ENCODE data around the gene SLCO2B1. TPM values are rescaled to one million over a fixed set of nuclear protein-coding genes. Genes with fewer than 3 reads are reported as not detected.

SLCO2B1 gene
- total and polyA plus RNA-seq, 8 donors, result 3.3 to 68.2 (median 16.0) TPM

DNA sequence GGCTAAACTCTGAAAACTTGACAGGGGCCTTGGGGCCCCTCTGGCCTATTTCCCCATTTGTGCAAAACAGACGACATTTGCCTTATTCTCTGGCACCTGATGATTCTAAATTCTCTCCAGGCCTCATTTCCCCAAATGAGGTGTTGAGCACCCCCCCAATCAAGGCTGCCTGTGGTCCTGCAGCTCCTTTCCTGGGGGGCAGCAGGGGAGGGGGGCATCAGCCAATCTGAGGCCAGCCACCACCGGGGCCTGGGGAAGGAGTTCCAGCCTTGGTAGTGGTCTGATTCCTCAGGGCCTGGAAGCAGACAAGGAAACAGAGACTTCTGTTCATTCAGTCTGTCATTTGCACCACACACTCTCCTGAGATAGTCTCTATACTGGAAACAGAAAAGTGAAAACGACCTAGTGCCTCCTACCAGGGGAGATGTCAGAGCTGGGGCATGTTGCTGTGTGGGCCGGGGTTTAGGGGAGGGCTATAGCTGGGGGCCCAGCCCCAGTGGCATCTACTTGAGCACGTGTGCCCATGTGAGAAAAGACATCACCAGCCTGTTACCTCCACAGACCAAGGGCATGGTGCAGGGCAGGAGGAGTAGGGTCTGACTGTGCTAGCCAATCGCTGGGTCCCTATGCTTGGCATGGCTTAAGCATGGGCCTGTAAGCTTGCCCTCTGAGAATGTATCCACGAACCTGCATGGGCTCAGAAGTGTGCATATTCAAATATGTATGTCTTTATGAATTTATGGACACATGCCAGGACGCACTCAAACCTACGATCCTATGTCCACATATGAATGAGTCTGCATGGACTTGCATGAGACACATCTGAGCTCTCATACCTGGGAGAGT, 87.9 kb downstream of the SLCO2B1 start:
- H3K9me3 ChIP-seq, result no peaks in the 10 kb centered on the region
- intact Hi-C loops (cut with DNase I; ENCODE audit: low total_unique reads), result no loop called here
- peaks cover 0 to 67% (median 35%) of the 10 kb centered on the region in 3 donors for H3K27me3 ChIP-seq
- H3K27ac ChIP-seq, result no peak overlapping the region
- H3K4me1 ChIP-seq, result peaks cover 16 to 23% (median 19%) of the 10 kb centered on the region in 4 donors
- peak in 1 of 2 donors; percentile 13 for DNase-seq
- no peak overlapping the region for H3K4me3 ChIP-seq
- H3K36me3 ChIP-seq, result no peaks in the 10 kb centered on the region
- no peak for TF ChIP-seq POLR2A (IDR thresholded peaks at IDR 0.05)
- TF ChIP-seq CTCF (IDR thresholded peaks at IDR 0.05), result no peak
- no peak for TF ChIP-seq POLR2AphosphoS5 (IDR thresholded peaks at IDR 0.05)
- TF ChIP-seq EP300 (IDR thresholded peaks at IDR 0.05), result no peak
- 66 to 78% (median 74%) methylated on average over 9 of the region's 9 CpGs for WGBS, 5 donors

GRCh38 chr11:75239531-75240290, 88.8 kb downstream of the SLCO2B1 start:
- Histone ChIP-seq H3K9me3 (no peaks in the 10 kb centered on the region), H3K36me3 (no peaks in the 10 kb centered on the region), H3K27ac (no peak overlapping the region), H3K4me3 (peak overlapping the region in 1 of 4 donors; percentile 57), H3K4me1 (peaks cover 16 to 23% (median 19%) of the 10 kb centered on the region in 4 donors), H3K27me3 (peaks cover 0 to 76% (median 35%) of the 10 kb centered on the region in 3 donors)
- intact Hi-C loops (cut with DNase I; ENCODE audit: low total_unique reads), result no loop called here
- peak in 1 of 2 donors; percentile 17 for DNase-seq
- 44 to 63% (median 54%) methylated on average over 10 of the region's 10 CpGs for WGBS, 5 donors
- TF ChIP-seq POLR2A (IDR thresholded peaks at IDR 0.05) (no peak), CTCF (IDR thresholded peaks at IDR 0.05) (no peak), POLR2AphosphoS5 (IDR thresholded peaks at IDR 0.05) (no peak), EP300 (IDR thresholded peaks at IDR 0.05) (no peak)

DNA sequence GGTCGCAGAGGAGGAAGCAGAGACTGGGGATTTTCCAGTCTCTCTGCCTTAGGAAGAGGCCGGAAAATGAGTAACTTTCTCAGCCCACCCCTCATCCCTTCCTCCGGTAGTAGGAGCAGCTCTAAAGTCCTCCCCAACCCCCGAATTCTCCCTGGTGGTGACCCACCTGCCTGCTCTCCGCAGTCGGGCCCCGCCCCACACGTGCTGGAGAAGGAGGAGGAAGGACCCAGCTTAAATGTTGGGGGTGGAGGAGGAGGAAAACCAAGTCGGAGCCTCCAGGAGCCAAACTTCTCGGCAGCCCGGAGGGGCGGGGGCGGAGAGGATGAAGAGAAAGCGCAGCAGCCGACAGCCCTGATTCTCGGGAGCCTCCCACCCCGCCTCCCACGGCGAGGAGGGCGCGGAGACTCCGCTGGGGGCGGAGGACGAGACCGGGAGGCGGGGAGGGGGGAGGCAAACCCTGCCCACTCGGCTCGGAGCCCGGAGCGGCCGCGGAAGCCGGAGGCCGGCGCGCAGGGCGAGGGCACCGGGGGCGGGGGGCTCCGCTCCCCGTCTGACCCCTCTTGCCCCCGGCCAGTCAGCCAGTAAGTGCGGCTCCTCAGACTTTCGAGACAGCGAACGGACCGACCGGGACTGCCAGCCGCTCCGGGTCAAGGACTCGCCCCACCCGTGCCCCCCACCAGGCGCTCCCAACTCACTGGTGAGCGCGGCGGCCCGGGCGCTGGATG, 89.6 kb downstream of the SLCO2B1 start, which contains the start of gene TPBGL:
Gene TPBGL (plus strand): TSS at position 464 of the 725 bp plus-strand sequence. CDS start 276 bp downstream, outside the sequence.
- Histone ChIP-seq H3K9me3 (no peaks in the 10 kb centered on the region), H3K27me3 (peaks cover 0 to 76% (median 35%) of the 10 kb centered on the region in 3 donors), H3K27ac (no peak within 1 kb of the TSS), H3K4me1 (peaks cover 16 to 23% (median 19%) of the 10 kb centered on the region in 4 donors), H3K36me3 (no peaks in the 10 kb centered on the region), H3K4me3 (peak within 1 kb of the TSS; percentile 44 to 59 (median 50))
- peak; percentile 23 to 75 for DNase-seq
- no peak for TF ChIP-seq POLR2AphosphoS5 (IDR thresholded peaks at IDR 0.05)
- no peak for TF ChIP-seq EP300 (IDR thresholded peaks at IDR 0.05)
- no peak for TF ChIP-seq CTCF (IDR thresholded peaks at IDR 0.05)
- no peak for TF ChIP-seq POLR2A (IDR thresholded peaks at IDR 0.05)
- 2 to 5% (median 4%) methylated on average over 18 to 58 of the region's 58 CpGs for WGBS, 5 donors
- intact Hi-C loops (cut with DNase I; ENCODE audit: low total_unique reads), result no loop called here
